ENCODE results near the gene DPP3.
"Not testable (repeated sequence)": the region's sequence is repeated elsewhere in the genome, so short reads cannot be mapped to it uniquely, and the experiment has no call there.

DPP3 gene

GRCh38 chr11:66480117-66480938 is at the start of gene DPP3:
Gene DPP3 (plus strand): TSS chr11:66480434. CDS start chr11:66482201, 1,767 bp downstream.
- peak; percentile 85 to 93 for DNase-seq

DNA sequence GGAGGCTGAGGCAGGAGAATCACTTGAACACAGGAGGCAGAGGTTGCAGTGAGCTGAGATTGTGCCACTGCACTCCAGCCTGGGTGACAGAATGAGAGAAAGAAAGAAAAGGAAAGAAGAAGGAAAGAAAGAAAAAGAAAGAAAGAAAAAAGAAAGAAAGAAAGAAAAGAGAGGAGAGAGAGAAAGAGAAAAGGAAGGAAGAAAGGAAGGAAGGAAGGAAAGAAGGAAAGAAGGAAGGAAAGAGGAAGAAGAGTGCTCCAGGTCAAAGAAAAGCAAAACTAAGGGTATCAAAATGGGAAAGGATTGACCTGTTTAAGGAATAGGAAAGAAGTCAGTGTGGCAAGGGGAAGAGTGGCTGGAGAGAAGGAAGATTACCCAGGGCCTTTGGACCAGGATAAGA is 48.9 kb upstream of the DPP3 start:
- not testable (repeated sequence) for DNase-seq

DNA sequence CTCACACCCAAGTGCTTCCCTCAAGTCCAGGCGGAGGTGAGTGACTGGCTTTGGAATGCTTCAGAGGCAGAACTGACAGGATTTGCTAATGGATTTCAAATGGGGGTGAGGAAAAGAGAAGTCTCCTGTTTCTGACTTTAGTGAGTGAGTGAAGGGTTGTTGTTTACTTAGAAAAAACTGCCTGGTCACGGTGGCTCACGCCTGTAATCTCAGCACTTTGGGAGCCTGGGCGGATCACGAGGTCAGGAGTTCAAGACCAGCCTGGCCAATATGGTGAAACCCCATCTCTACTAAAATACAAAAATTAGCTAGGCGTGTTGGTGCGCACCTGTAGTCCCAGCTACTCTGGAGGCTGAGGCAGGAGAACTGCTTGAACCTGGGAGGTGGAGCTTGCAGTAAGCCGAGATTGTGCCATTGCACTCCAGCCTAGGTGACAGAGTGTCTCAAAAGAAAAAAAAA is 48.3 kb upstream of the DPP3 start:
- not testable (repeated sequence) for DNase-seq

DNA sequence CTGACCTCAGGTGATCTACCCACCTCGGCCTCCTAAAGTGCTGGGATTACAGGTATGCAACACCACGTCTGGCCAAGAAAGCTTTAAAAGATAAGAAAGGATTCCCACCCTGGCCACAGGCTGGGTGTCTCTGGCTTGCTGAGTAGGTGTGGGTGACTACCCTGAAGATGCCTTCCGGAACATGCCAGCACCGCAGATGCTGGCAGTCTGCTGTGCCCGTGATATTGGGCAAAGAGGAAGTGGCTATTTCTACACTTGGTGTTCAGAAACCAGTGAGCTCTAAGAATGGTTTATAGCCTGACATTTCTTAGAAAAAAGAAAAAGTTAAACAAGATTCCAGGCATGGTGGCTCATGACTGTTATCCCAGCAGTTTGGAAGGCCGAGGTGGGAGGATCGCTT is 47.6 kb upstream of the DPP3 start:
- DNase-seq, result no peak

DNA sequence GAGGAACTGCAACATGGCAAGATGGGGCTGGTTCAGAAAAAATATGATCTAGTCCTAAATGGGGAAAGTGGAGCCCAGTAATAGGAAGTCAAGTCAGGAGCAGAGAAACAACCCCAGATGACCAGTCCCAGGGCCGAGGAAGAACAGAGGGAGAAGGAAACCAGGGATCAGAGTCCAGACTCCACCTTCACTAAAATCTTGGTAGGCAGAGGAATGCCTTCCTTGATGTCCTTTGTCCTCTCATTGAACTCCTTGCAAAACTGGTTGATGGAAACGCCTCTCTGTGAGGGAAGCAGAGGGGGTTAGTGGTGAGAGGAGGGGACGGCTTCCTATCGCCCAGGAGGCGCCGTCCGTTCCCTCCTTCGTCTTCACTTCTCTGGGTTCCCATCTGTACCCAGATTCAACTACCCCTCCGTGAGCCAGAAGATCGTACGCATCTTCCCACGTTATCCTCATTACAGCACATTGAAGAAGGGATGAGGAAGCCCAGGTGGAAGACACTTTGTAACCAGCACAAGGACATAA is 42.2 kb upstream of the DPP3 start:
- no peak for DNase-seq

GRCh38 chr11:66438504-66439466 is 41.4 kb upstream of the DPP3 start, which contains the start of gene MRPL11:
Gene MRPL11 (minus strand): TSS chr11:66438848. CDS start chr11:66438754, 94 bp downstream.
- DNase-seq, result peak; percentile 61 to 84

- not testable (repeated sequence) for DNase-seq
These were observed 39.9 kb upstream of the DPP3 start for GRCh38 chr11:66440101-66440939.

DNA sequence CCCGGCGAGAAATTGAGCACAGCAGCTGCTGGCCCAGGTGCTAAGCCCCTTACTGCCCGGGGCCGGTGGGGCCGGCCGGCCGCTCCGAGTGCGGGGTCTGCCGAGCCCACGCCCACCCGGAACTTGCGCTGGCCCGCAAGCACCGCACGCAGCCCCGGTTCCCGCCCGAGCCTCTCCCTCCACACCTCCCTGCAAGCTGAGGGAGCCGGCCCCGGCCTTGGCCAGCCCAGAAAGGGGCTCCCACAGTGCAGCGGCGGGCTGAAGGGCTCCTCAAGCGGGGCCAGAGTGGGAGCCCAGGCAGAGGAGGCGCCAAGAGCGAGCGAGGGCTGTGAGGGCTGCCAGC is 39.3 kb upstream of the DPP3 start:
- DNase-seq, result not testable (repeated sequence)

- no peak for DNase-seq
These were observed 36.6 kb upstream of the DPP3 start for GRCh38 chr11:66443602-66444001.

DNA sequence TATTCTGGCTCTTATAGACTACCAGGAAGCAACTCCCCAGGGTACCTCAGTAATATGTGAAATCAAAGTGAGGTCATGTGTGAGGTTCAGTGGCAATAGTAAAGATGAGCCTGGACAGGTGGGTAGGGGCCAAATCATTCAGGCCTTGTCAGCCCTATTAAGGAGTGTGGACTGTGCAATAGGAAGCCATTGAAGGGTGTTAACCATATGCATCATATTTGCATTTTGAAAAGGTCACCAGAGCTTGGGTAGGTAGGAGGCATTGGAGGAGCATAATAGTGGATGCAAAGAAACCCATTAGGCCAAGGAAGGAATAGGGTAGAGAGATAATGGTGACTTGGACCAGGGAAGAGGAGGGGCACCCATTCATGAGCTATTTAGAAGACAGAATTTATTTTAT is 33.2 kb upstream of the DPP3 start:
- DNase-seq, result no peak

GRCh38 chr11:66448523-66448922 is 31.7 kb upstream of the DPP3 start:
- DNase-seq, result no peak

DNA sequence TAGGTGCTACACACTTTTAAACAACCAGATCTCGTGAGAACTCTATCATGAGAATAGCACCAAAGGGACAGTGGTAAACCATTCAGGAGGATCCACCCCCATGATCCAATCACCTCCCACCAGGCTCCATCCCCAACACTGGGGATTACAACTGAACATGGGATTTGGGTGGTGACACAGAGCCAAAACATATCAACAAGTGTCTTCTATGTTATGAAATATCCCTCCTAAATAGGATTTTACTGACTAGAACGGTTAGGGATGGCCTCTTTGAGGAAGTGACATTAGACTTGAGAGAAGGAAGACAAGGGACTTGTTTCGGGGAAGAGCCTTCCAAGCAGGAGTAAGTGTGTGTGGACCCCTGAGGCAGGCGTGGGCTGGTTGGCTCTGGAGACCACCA is 29.7 kb upstream of the DPP3 start:
- DNase-seq, result no peak

DNA sequence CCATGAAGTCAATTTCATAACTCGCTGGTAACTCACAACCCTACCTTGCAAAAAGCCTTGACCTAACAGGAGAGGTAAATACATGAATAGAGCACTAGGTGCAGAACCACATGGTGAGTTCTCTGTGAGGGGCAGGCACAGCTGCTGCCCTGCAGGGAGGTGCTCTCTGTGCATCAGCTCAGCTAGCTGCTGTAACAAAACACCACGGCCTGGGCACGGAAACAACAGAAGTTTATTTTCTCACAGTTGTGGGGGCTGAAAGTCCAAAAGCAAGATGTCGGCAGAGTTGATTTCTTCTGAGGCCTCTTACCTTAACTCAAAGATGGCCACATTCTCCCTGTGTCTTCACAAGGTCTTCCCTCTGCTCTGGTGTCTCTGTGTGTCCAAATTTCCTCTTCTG is 28.6 kb upstream of the DPP3 start:
- no peak for DNase-seq

DNA sequence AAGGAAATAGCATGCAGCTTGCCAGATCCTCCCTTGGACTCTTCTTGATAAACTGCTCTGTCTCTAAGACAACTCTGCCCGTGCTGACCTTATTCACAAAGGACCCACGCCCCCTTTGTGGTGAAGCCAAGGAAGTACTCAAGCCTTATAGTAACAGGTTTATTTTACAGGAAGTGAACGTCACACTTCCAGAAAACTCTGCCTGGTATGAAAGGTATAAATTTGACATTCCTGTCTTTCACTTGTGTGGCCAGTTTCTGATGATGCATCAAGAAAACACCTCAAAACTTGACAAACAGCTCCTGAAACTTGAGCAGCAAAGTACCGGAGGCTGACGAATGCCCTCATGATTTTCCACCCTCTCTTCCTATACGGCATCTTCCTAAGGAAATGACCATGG is 26.0 kb upstream of the DPP3 start:
- DNase-seq, result no peak

- no peak for DNase-seq
These were observed 25.4 kb upstream of the DPP3 start for GRCh38 chr11:66454828-66455227.

DNA sequence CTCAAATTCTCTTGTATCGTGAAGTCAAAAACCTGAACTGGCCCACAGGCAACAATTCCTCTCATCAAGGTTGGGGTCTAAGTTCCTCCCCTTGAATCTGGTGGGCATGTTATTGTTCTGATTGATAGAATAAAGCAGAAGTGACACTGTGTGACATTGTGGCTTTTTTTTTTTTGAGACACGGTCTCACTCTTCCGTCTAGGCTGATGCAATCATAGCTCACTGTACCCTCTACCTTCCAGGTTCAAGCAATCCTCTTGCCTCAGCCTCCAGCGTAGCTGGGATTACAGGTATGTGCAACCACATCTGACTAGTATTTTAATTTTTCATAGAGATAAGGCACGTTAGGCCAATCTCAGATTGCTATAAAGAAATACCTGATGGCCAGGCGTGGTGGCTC is 22.4 kb upstream of the DPP3 start:
- DNase-seq, result no peak

- DNase-seq, result no peak
These were observed 21.0 kb upstream of the DPP3 start for GRCh38 chr11:66459138-66459778.

DNA sequence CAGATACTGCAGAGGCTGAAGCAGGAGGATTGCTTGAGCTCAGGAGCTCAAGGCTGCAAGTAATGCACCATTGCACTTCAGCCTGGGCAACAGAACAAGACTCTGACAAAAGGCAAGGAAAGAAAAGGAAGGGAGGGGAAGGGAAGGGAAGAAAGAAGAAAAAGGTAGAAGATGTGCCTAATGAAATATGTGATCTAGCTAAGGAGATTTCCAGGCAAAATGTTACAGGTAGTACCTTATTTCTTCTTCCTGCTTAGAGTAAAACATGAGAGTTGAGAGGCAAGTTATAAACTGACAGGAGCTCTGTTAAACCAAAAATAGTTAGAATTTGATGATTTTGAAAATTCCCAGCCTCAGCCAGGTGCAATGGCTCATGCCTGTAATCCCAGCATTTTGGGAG is 18.2 kb upstream of the DPP3 start:
- DNase-seq, result no peak

DNA sequence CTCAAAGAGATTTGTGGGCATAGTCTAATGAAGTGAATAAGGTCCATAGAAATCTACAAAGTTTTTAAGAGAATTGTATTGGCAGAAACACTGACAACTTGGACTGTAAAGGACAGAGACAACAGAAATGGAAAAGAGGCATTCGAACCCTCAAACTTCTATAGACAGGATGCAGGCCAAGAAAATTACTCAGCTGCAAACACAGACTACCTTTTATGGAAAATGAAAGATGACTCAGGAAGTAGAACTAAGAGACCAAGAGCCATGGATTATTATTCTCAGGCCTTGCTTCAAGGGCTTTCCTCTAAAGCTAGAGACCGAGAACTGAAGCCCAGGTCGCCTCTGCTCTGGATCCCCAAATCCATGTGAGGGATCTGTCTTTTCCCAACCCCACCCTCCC is 17.3 kb upstream of the DPP3 start:
- no peak for DNase-seq

GRCh38 chr11:66464116-66464515 is 16.1 kb upstream of the DPP3 start:
- not testable (repeated sequence) for DNase-seq

DNA sequence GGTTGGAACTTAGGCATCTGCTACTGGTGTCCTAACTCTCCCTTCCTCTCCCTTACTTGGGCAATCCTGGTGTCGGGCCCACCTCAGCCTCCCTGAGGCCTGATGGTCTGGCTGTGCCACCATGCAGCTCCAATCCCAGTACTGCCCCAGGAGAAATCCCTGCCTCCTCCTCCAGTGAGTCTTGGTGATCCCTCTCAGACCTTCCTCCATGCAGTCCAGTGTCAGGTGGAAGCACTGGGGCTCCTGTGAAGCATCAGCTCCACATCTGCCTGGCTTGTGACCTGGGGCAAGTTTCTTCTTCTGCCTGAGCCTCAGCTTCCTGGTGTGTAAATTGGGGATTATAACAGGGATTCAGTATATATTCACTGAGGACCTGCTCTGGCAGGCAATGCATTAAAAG is 15.3 kb upstream of the DPP3 start:
- no peak for DNase-seq
